Measurements from ENCODE around the gene LARP4. TPM values are rescaled to one million over a fixed set of nuclear protein-coding genes. Genes with fewer than 3 reads are reported as not detected.
"Not testable (repeated sequence)": the region's sequence is repeated elsewhere in the genome, so short reads cannot be mapped to it uniquely, and the experiment has no call there.

The LARP4 gene
- total RNA-seq, 1 experiment from 2014 or later, result 35.1 TPM

DNA sequence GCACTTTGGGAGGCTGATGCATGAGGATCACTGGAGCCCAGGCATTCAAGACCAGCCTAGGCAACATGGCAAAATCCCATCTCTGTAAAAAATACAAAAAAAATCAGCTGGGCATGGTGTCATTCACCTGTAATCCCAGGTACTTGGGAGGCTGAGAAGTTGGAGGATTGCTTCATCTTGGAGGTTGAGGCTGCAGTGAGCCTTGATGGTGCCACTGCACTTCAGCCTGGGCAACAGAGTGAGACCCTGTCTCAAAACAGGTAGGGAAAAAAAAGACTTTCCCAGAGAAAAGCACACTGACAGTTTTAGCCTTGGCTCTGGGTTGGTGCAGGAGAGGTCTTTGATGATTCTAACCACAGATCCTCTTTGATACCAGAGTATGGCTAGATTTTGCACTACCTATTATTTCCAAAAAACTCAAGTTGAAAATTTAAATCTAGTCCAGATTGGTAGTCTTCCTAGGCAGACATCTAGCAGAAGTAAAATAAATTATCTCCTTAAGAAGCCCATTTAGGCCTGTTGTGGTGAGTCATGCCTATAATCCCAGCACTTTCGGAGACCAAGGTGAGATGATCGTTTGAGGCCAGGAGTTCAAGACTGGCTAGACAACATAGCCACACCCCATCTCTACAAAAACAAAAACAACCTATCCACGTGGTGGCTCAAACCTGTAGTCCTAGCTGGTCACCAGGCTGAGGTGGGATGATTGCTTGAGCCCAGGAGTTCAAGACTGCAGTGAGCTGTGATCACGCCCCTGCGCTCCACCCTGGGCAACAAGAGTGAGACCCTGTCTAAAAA is 18.6 kb downstream of the LARP4 start:
- Histone ChIP-seq H3K27me3 (ENCODE audit: low read length) (no peaks in the 10 kb centered on the region), H3K4me2 (ENCODE audit: low read length) (no peak overlapping the region), H3K9ac (ENCODE audit: low read length) (no peak overlapping the region), H3F3A (ENCODE audit: low read length, unreplicated experiment) (peaks cover 10% of the 10 kb centered on the region), H3K9me3 (ENCODE audit: low read length) (no peaks in the 10 kb centered on the region), H3K27ac (ENCODE audit: low read length) (no peak overlapping the region), H3K4me3 (ENCODE audit: low read length) (no peak overlapping the region), H4K20me1 (ENCODE audit: low read length) (peaks cover 32% of the 10 kb centered on the region), H2AFZ (ENCODE audit: low read length) (no peak overlapping the region), H3K36me3 (ENCODE audit: low read depth, low read length) (peaks cover 32% of the 10 kb centered on the region; the same call in 1 of the 2 replicates), H3K4me1 (ENCODE audit: insufficient read depth, low read length) (no peaks in the 10 kb centered on the region), H3K79me2 (ENCODE audit: low read length) (peaks cover 98% of the 10 kb centered on the region), H3K9me2 (replicated peaks; ENCODE audit: low read length) (no peaks in the 10 kb centered on the region)
- intact Hi-C loops (cut with micrococcal nuclease), result no loop called here
- no TSS peak for BruUV-seq (replicated peaks)
- ChIA-PET POLR2A (ENCODE audit: unreplicated experiment) (no interaction called here), CTCF (no interaction called here)
- peak; percentile 27 for DNase-seq
- ATAC-seq, result no peak
- TF ChIP-seq EZH2phosphoT487 (IDR thresholded peaks at IDR 0.05; ENCODE audit: borderline replicate concordance, low read length) (no peak), EZH2 (IDR thresholded peaks at IDR 0.05; ENCODE audit: low read length, unreplicated experiment) (no peak)

DNA sequence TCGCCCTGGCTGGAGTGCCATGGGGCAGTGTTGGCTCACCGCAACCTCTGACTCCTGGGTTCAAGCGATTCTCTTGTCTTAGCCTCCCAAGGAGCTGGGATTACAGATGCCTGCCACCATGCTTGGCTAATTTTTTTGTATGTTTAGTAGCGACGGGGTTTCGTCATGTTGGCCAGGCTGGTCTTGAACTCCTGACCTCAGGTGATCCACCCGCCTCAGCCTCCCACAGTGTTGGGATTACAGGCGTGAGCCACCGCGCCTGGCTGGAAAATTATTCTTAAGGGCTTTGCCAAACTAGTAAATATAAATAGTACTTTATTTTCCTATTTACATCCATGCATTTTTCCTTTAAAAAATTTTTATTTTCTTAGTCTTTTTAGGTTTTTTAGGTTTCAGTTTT is 22.2 kb downstream of the LARP4 start:
- BruUV-seq (replicated peaks); DNase-seq; POLR2A ChIA-PET (ENCODE audit: unreplicated experiment): not testable (repeated sequence)

DNA sequence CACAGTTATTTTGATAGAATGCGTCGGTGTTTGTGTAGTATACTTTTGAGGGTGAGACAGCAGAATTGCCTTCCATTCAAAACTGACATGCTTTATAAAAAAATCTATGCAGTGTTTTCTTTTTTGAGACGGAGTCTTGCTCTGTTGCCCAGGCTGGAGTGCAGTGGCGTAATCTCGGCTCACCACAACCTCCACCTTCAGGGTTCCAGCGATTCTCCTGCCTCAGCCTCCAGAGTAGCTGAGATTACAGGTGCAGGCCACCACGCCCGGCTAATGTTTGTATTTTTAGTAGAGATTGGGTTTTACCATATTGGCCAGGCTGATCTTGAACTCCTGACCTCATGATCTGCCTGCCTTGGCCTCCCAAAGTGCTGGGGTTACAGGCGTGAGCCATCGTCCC is 22.7 kb downstream of the LARP4 start:
- POLR2A ChIA-PET (ENCODE audit: unreplicated experiment); H2AFZ ChIP-seq (ENCODE audit: low read length); H3K4me3 ChIP-seq (ENCODE audit: low read length); DNase-seq; CTCF ChIA-PET; H3K9me2 ChIP-seq (replicated peaks; ENCODE audit: low read length); H3K27ac ChIP-seq (ENCODE audit: low read length); H3K4me1 ChIP-seq (ENCODE audit: insufficient read depth, low read length); H3K9ac ChIP-seq (ENCODE audit: low read length); H3K27me3 ChIP-seq (ENCODE audit: low read length); H3K9me3 ChIP-seq (ENCODE audit: low read length); intact Hi-C loops (cut with micrococcal nuclease); ATAC-seq; BruUV-seq (replicated peaks); H3K4me2 ChIP-seq (ENCODE audit: low read length); H3F3A ChIP-seq (ENCODE audit: low read length, unreplicated experiment): not testable (repeated sequence)
- Histone ChIP-seq H3K79me2 (ENCODE audit: low read length) (peaks cover 88% of the 10 kb centered on the region), H4K20me1 (ENCODE audit: low read length) (peaks cover 22% of the 10 kb centered on the region; the same call in 1 of the 2 replicates), H3K36me3 (ENCODE audit: low read depth, low read length) (peaks cover 15% of the 10 kb centered on the region)

More for the DNA sequence above, 22.2 kb downstream of the LARP4 start:
- H3K4me1 ChIP-seq (ENCODE audit: insufficient read depth, low read length); H3K9me2 ChIP-seq (replicated peaks; ENCODE audit: low read length); H3K9ac ChIP-seq (ENCODE audit: low read length); H3F3A ChIP-seq (ENCODE audit: low read length, unreplicated experiment); H3K27me3 ChIP-seq (ENCODE audit: low read length); CTCF ChIA-PET; H3K27ac ChIP-seq (ENCODE audit: low read length); intact Hi-C loops (cut with micrococcal nuclease); H2AFZ ChIP-seq (ENCODE audit: low read length); H3K4me2 ChIP-seq (ENCODE audit: low read length); H3K4me3 ChIP-seq (ENCODE audit: low read length); H3K9me3 ChIP-seq (ENCODE audit: low read length); ATAC-seq: not testable (repeated sequence)
- Histone ChIP-seq H3K79me2 (ENCODE audit: low read length) (peaks cover 93% of the 10 kb centered on the region), H4K20me1 (ENCODE audit: low read length) (peaks cover 22% of the 10 kb centered on the region; the same call in 1 of the 2 replicates), H3K36me3 (ENCODE audit: low read depth, low read length) (peaks cover 15% of the 10 kb centered on the region)

DNA sequence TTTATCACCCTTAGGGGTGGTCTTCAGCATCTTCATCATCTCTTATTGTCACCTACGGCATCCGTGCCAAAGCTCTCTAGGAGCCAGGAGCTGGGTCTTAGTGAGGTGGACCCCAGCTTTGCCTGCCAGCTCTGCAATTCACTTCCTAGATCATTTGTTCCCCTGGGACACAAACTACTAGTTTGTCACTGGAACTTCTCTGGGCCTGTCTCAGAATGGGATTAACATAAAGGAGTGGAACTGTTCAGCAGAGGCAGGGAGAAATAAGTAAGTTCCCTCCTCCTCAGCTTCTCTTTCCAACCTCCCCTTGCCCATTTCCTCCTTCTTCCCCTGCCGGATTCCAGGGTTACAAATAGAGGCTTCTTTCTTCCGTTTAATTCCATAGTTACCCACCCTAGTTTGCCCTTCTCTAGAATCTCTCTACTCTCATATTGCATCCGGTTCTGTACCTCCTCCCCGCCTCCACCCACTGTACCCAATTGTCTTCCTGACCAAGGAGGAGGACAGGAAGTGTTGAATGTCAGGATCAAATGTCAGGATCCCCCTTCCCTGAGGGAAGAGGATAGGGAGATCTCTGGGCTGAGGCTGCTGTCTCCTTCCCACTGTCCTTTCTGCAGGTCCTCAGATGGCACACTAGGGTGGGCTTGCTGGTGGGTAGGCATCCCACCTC is 25.0 kb downstream of the LARP4 start:
- no TSS peak for BruUV-seq (replicated peaks)

DNA sequence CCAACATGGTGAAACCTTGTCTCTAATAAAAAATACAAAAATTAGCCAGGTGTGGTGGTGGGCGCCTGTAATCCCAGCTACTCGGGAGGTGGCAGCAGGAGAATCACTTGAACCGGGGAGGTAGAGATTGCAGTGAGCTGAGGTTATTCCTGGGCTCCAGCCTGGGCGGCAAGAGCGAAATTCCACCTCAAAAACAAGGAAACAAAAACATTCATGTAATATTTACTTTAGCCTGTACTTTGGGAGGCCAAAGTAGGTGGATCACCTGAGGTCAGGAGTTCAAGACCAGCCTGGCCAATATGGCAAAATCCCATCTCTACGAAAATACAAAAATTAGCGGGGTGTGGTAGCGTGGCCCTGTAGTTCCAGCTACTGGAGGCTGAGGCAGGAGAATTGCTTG is 31.0 kb downstream of the LARP4 start:
- H3K36me3 ChIP-seq (ENCODE audit: low read depth, low read length), result peaks cover 64% of the 10 kb centered on the region
- intact Hi-C loops (cut with micrococcal nuclease); CTCF ChIA-PET: not testable (repeated sequence)

More for the DNA sequence above, 25.0 kb downstream of the LARP4 start:
- CTCF ChIA-PET, result interaction anchor here (0.6 kb wide), 1 partner anchor 515 kb away, joined by 3 read pairs; no protein-coding TSS in a partner anchor
- peaks cover 10% of the 10 kb centered on the region; the same call in 1 of the 2 replicates for H4K20me1 ChIP-seq (ENCODE audit: low read length)
- no peak overlapping the region for H3K27ac ChIP-seq (ENCODE audit: low read length)
- H3K36me3 ChIP-seq (ENCODE audit: low read depth, low read length), result peaks cover 25% of the 10 kb centered on the region
- no peak overlapping the region for H3K9ac ChIP-seq (ENCODE audit: low read length)
- DNase-seq (no peak), ATAC-seq (no peak)
- no peak overlapping the region for H3K4me3 ChIP-seq (ENCODE audit: low read length)
- H3K9me2 ChIP-seq (replicated peaks; ENCODE audit: low read length), result no peaks in the 10 kb centered on the region
- TF ChIP-seq, protein P1, sequence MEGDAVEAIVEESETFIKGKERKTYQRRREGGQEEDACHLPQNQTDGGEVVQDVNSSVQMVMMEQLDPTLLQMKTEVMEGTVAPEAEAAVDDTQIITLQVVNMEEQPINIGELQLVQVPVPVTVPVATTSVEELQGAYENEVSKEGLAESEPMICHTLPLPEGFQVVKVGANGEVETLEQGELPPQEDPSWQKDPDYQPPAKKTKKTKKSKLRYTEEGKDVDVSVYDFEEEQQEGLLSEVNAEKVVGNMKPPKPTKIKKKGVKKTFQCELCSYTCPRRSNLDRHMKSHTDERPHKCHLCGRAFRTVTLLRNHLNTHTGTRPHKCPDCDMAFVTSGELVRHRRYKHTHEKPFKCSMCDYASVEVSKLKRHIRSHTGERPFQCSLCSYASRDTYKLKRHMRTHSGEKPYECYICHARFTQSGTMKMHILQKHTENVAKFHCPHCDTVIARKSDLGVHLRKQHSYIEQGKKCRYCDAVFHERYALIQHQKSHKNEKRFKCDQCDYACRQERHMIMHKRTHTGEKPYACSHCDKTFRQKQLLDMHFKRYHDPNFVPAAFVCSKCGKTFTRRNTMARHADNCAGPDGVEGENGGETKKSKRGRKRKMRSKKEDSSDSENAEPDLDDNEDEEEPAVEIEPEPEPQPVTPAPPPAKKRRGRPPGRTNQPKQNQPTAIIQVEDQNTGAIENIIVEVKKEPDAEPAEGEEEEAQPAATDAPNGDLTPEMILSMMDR (conservative IDR thresholded peaks at IDR 0.05; ENCODE audit: low read depth, low read length), result no peak
- POLR2A ChIA-PET (ENCODE audit: unreplicated experiment), result no interaction called here
- H2AFZ ChIP-seq (ENCODE audit: low read length), result no peak overlapping the region
- no peaks in the 10 kb centered on the region for H3K27me3 ChIP-seq (ENCODE audit: low read length)
- intact Hi-C loops (cut with micrococcal nuclease), result no loop called here
- no peak overlapping the region for H3K4me2 ChIP-seq (ENCODE audit: low read length)
- H3K9me3 ChIP-seq (ENCODE audit: low read length), result no peaks in the 10 kb centered on the region
- H3F3A ChIP-seq (ENCODE audit: low read length, unreplicated experiment), result no peaks in the 10 kb centered on the region
- peaks cover 68% of the 10 kb centered on the region for H3K79me2 ChIP-seq (ENCODE audit: low read length)
- H3K4me1 ChIP-seq (ENCODE audit: insufficient read depth, low read length), result no peaks in the 10 kb centered on the region

More for the DNA sequence above, 31.0 kb downstream of the LARP4 start:
- POLR2A ChIA-PET (ENCODE audit: unreplicated experiment); H3K9me3 ChIP-seq (ENCODE audit: low read length); H3K4me2 ChIP-seq (ENCODE audit: low read length); H3K4me1 ChIP-seq (ENCODE audit: insufficient read depth, low read length); ATAC-seq; H3K9ac ChIP-seq (ENCODE audit: low read length); DNase-seq; H3K9me2 ChIP-seq (replicated peaks; ENCODE audit: low read length); H4K20me1 ChIP-seq (ENCODE audit: low read length); H3K4me3 ChIP-seq (ENCODE audit: low read length); H3F3A ChIP-seq (ENCODE audit: low read length, unreplicated experiment); H3K27me3 ChIP-seq (ENCODE audit: low read length); H3K27ac ChIP-seq (ENCODE audit: low read length); H2AFZ ChIP-seq (ENCODE audit: low read length); BruUV-seq (replicated peaks): not testable (repeated sequence)
- peaks cover 15% of the 10 kb centered on the region for H3K79me2 ChIP-seq (ENCODE audit: low read length)

All from PC-3 (cell line).